OCI-LY7 (cell line): Measurements from ENCODE around the gene LCN2.

Experiments used
- CTCF ChIP-seq: fragments of 200-600 bp; sonication (generic); conservative IDR thresholded peaks from 2 replicates; pipeline ENCODE4 v1.5.1; 2014; ENCODE audit warnings: mild to moderate bottlenecking, antibody characterized with exemption, low read length, moderate library complexity, mixed read lengths
- EZH2phosphoT487 ChIP-seq: fragments of 200-600 bp; sonication (generic); IDR thresholded peaks from 2 replicates; pipeline ENCODE4 v1.6.1; 2018; ENCODE audit warnings: low read depth, borderline replicate concordance, mild to moderate bottlenecking, mixed run types, antibody characterized with exemption, low read length, moderate library complexity, mixed read lengths

- TF ChIP-seq CTCF (no peak), EZH2phosphoT487 (no peak)
Observed at GRCh38 chr9:128101231-128101661, 48.0 kb upstream of the LCN2 start.
